HG02981 (cell line): ENCODE data around the gene PSMD3.

Source experiments
- ATAC-seq: cut with Tn5 transposase; IDR thresholded peaks from one replicate; pipeline ENCODE4 v1.9.1; 2021; ENCODE audit warnings: mild to moderate bottlenecking, moderate library complexity; ENCODE audit not compliant: unreplicated experiment

The PSMD3 gene

GRCh38 chr17:40019140-40019991 is 38.8 kb downstream of the PSMD3 start:
- no peak for ATAC-seq

- ATAC-seq = no peak
Observed at GRCh38 chr17:40020146-40020545, 39.5 kb downstream of the PSMD3 start.

DNA sequence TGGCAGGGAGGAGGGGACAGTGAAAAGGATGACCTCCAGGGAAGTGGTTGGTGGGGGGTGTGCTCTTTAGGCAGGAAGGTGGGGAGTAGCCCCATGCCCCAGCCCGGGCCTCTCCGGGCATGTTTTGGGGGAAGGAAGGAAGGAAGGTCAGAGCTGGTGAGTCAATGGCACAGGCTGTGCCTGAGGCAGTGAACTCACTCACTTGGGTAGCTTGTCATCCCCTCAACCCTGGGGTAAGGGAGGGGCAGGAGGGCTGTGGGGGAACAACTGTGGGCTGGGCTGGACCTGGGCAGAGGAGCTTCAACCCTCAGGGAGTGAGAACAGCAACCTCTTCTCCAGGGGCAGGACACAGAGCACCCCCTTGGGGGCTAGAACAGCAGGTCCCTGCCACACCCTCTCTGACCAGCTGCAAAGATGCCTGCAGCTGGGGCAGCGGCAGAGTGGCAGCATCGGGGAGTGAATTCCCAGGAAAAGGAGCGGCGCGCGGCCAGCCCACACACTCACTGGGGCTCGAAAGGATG is 40.9 kb downstream of the PSMD3 start:
- ATAC-seq = no peak

DNA sequence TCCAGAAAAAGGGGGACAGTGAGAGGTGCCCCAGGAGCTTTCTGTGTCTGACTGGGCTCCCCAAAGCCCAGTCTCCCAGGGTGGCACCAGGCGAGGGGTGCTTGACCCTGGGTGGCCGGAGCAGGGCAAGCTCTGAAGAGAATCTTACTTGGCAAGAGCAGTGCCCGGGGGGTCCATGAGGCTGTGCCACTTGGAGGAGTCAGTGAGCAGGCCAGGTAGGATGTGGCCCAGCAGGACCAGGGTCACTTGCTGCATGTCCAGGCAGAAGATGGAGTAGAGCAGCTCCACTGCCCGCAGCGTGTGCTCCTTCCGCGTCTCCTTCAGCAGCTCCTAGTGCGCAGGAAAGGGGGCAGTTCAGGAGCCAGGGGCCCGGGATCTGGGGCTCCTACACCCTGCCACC is 41.9 kb downstream of the PSMD3 start:
- ATAC-seq = no peak

DNA sequence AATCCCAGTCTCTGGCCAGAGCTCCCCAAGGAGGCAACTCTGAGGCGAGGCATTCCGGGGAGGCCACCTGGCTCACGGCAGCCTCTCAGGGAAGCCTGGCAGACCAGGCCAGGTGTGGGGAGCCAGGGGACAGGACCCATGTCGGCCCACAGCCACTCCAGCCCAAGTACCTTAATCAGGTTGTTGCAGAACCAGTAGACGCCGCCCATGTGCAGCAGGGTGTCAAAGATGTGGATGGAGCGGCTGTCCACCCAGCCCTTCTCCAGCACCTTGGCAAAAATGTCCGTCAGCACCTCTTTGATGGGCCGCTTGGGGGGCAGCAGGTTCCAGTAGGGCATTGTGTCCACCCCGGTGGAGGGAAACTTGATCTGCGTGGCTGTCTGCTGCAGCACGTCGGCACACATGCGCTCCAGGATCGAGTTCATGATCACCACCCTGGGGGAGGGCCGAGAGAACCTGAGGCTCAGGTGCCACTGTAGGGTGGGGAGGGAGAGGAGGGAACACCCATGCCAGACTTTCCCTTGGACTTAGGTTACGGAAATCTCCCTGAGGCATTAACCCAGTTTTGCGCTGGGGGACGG is 42.4 kb downstream of the PSMD3 start:
- no peak for ATAC-seq

DNA sequence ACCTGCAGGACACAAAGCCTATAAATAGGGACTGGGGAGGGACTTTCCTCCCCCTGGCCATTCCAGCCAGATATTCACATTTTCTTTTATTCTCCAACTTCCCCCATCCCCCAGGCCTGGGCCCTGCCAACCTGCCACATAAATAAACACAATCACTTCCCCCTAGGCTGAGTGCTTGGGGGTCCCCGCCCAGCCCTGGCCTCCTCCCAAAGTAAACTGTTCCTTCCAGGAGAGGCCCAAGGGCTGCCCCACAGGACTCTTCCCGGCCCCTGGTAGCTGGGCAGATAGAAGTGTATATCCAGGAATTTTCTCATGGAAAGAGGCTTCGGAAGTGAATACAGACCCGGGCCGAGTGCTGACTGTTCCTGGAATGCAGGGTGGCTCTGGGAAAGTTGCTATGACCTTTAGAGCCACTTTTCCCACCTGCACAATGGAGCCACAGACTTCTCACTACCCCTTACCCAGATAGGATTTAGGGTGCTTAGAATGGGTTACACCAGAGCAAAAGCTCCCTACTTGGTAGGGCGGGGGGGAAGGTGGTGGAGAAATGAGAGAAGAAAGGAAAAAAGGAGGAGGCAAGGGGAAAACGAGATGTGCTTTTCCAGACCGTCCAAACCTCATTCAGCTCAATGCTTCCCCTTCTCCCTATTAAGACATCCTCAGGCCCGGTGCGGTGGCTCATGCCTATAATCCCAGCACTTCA is 43.1 kb downstream of the PSMD3 start:
- no peak for ATAC-seq

DNA sequence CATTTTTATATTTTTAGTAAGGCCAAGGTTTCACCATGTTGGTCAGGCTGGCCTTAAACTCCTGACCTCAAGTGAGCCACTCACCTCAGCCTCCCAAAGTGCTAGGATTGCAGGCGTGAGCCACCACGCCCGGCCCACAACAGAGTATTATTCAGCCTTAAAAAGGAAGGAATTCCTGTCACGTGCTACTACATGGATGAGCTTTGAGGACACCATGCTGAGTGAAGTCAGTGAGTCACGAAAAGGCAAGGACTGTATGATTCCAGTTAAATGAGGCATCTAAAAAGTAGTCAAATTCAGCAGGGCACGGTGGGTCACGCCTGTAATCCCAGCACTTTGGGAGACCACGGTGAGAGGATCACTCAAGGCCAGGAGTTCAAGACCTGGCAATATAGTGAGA is 44.3 kb downstream of the PSMD3 start:
- no peak for ATAC-seq

- ATAC-seq = no peak
Observed at GRCh38 chr17:40025559-40025958, 45.0 kb downstream of the PSMD3 start.

DNA sequence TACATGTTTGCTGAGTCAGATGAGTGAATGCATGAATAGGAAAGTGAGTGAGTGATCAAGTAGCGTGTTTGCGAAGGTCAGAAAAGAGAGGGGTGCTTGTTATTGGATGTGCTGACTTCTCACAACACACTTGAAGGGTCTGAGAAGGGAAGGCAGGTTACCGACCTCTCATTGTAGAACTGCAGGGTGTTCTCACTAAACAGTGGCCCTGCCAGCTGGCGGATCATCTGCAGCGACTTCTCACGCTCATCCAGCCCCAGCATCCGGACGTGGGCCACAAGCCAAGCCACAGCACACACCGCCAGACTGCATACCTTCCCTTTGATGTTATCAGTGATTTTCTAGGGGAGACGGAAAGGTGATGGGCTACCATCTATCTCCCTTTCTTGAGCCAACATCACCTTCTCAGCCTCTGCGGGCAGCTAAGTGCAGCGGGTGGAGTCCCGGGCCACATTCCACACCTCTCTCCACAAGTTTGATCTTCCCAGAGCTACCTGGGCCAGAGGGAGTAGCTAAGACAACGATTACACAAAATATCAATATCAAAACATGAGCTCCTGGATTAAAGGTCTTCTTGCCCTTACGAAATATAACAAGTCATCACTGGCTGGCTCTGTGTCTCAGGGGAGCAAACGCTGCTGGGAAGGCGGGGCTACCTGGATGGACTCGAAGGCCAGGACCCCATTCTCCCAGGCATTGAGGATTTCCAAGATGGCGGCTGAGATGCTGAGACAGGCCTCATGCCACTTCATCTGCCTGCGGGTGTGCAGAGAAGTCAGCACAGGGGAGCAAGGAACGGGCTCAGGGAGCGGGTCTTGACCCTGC is 45.6 kb downstream of the PSMD3 start:
- no peak for ATAC-seq

DNA sequence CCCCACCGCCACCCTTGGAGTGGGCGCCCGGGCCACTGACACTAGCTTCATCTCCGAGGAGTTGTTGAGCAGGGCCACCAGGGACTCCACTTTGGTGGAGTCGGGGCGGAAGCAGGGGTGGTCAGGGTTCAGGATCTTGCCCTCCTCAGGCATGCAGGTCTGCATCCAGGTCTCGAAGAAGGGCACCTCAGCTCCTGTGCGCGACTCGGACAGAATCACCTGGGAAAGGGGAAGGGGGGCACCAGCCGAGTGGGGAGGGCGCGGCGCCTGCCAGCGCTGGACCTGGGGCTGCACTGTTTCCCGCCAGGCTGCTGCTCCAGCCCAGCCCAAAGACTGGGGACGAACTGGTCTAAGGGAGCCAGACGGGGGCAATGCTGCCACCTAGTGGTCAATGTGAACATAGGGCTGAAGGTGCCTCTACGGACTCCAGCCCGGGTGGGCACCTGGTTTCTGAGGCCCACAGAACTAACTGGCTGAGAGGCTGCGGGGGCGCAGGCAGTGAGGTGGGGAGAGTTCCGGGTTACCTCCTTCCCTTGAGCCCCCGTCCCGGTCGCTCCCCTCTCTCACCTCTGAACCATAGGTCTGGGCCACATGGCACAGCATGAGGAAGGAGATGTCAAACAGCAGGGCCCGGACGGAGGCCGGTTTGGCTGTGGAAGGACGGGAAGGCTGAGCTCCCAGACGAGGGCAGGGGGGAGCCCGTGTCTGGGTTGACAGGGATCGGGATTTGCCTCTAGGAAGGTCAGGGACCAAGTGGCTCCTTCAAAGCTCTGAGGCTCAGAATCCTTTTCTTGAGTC is 46.4 kb downstream of the PSMD3 start:
- ATAC-seq = no peak

DNA sequence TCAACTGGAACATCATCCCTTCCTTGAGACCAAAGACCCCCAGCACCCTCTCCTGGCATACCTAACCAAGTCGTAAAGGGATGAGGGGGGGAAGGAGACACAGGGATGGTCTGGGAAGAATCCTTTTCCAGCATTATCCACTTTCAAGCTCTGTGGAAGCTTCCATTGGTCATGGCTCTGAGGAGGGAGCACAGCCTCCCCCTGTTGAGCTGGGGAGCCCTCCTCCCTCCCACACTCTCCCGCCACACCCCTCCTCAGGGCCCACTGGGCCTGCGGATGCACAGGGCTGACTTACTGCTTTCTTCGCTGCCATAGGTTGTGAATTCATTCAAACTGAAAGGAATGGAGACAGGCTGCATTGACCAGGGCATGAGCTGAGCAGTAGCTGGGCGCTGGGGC is 47.0 kb downstream of the PSMD3 start:
- no peak for ATAC-seq

DNA sequence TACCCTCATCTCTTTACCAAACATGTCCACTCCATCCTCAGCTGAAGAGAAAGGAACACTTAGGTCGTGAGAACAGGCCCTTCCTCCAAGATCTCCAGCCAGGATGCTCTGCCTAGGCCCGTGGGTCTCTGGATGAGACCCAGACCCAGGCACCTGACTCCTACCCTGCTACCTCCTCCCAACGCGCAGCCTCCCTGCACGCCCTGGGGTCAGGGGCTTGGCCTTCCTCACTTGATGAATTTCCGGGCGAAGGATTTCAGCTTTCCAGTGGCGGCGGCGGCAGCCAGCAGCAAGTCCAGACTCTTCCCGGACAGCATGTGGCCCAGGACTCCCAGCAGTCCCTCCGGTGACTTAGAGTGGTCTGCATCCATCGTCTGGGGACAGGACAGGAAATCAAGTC is 48.0 kb downstream of the PSMD3 start:
- no peak for ATAC-seq

DNA sequence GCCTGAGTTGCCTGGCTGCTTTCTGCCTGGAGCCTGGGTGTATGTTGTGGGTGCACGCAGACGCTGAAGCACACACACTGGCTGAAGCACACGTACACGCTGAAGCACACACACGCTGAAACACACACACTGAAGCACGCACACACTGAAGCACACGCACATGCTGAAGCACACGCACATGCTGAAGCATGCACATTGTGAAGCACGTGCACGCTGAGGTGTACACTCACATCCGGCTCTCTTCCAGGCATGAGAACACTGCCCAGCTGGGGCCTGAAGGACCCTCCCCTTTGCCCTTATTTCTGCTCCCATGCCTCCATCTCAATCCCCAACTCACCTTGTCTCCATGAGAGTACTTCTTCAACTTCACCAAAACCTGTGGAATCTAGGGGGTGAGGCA is 51.1 kb downstream of the PSMD3 start:
- ATAC-seq = no peak

DNA sequence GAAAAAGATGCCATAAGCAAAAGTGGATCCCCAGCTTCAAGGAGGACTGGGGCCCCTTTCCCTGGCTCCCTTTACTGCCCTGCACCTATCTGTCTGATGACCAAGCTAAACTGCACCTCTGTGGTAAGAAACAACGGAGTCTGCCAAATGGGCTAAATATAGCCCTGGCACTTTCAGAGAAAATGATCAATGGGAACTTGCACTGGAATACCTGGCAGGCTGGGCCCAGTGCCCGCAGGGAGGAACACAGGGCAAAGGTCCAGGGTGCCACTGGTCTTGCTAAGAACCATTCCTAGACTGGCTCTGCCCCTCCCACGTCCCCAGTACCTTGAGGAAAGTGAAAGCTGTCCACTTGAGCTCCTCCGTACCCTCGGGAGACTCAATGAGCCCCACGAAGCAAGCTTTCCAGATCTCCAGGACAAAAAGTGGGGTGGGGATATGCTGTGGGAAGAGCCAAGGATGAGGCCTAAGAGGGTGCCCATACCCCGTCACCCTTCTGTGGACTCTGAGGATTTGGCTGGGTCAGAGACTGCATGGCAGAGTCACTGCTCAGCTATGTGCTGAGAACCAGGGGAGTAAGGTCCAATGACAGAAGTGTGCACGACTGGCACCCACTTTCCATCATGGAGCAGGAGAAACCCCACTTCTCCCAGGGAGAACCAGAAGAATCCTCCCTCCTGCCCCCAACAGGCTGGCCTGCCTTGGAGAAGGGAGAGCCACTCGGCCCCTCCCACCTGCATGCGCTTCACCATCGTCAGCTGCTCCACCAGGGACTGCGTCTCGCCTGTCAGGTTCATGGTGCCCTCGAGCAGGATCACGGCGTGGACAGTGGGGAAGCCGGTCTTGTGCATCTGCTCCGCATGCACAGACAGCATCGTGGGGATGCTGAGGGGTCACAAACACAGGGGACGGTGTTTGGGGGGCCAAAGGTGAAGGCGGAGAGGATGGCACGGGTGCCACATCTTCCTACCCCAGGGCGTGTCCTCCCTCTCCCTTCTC is 52.0 kb downstream of the PSMD3 start:
- ATAC-seq = no peak

DNA sequence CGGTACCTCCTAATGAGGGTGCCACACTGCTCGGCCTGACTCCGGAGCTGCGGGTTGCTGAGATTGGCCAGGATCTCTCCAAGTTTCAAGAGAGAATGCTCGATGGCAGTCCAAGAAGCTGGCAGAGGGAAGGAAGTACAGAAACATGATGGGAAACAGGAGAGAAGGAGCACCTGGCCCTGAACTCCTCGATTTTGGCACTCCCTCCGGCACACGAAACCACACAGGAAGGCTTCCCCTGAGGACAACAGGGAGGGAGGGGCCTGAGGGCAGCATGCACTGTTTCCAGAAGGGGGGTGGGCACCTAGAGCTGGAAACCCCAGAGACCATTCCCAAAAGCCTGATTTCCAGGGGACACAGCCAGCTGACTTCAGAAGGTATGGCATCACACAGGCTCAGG is 52.7 kb downstream of the PSMD3 start:
- no peak for ATAC-seq

DNA sequence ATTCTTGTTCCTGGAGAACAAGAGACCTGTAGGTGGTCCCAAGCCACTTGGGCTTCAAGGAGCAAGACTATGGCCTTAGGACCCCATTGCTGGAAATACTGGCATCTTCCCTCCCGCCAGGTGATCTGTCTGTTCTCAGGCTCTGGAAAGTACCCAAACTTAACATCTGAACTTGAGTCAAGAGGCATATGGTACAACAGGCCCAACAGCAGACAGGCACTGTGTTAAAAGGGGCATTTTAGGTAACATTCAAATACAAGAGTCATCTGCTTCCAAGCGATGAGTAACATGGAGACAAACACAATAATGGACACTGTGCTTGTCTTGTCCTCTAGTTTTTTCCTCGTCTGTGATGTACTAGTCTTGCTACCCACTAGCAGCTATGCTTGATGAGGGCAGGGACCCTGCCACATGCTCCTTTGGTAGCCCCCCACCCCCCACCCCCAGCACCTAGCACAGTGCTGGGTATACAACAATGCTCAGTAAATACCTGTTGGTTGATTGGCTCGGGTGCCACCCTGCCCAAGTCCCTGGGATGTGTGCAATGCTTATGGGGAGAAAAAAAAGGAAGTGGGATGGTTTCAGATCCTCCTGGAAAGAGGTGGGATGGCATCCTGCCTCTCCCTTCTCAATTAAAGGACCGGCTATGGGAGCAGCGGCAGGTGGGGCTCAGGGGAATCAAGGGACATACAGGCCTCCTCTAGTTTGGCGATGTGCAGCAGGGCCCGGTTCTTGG is 54.0 kb downstream of the PSMD3 start:
- no peak for ATAC-seq

GRCh38 chr17:40035162-40035559 is 54.6 kb downstream of the PSMD3 start:
- no peak for ATAC-seq

GRCh38 chr17:40038882-40039513 is 58.4 kb downstream of the PSMD3 start:
- ATAC-seq = no peak
